NCI-H2107 treated with DMSO at 0.1 percent for 48 hours (cell line): ENCODE data around the gene ZEB2.

ENCODE experiments used
- DNase-seq: peaks from one replicate; lab custom pipeline; 2025; ENCODE audit not compliant: unreplicated experiment; lab: John Stamatoyannopoulos, UW

ZEB2 gene

DNA sequence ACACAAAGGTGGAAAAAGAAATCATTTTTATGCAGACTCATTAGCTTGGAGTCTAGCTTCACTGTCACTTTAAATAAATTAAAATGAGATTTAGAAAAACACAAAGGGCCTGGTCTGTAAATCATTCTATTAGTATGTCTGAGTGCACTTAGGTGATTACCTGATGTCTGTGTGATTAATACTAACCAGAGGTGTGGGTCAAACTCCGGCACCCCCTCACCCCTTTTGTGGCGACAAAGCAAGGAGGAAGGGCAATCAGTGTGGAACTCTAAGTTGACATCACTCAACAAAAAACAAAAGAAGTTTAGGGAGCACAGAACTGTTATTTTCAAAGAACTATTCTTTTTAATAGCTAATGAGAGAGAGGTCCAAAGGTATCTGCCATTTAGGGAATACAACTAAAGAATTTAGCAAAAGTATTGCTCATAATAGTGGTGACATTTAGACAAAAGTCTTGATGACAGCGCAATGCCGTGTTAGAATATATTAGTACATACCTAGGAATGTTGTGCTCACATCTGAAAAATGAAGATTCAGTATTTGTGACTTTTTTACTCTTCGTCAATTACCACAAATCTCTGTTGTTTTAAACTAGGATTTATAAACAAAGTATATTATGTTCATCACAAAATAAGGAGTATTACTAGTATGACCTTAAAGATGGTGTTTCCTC is 66.3 kb downstream of the ZEB2 start:
- no peak for DNase-seq

DNA sequence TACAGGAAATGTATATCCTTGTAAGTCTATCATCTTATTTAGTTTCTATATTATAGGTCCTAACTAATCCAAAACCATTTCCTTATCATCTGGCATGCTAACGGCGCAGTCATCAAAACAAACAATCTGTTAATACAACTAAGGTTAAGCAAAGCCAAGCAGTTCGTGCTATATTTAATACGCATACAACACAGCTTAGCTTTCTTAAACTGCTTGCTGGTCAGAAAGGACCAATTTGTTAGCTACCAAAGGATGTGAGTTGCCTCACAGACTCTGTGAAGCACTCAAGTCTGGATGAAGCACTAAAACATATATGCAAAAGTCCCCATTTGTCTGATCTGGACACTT is 67.0 kb downstream of the ZEB2 start:
- no peak for DNase-seq

DNA sequence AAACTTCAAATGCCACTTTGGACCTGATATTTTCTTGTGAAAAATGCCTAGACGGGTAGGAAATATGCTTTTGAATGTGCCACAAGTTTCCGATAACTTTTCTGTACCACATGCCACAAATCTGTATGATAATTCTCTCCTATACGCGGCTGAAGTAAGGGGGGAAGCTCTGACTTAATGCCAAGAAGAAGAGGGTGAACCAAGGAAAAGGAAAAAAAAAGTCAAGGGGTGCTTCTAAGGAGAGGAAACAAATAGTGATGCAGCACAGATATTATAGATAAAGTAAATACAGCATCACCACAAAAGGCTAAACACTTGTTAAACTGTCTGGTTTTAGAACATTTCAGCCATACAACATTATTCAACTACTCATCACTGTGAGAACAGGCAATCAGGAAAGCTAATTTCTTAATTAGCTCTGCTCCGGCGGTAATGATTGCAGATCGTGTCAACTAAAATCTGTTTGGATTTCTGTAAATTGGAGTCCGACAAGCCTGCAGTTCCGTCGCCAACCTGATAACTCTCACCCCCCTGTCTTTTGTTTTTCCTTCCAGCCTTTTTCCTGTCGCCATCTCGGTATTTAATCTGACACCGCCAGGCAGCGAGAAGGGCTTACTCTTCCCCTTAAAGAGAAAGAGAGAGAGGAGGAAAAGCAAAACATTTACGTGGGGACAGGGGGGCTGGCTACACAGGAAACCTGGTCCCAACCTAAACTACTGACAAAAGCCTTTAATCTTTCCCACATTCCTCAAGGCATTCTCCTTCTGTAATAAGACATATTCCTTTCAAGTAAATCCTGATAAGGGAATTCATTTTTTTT is 67.5 kb downstream of the ZEB2 start:
- DNase-seq = peak; percentile 49

DNA sequence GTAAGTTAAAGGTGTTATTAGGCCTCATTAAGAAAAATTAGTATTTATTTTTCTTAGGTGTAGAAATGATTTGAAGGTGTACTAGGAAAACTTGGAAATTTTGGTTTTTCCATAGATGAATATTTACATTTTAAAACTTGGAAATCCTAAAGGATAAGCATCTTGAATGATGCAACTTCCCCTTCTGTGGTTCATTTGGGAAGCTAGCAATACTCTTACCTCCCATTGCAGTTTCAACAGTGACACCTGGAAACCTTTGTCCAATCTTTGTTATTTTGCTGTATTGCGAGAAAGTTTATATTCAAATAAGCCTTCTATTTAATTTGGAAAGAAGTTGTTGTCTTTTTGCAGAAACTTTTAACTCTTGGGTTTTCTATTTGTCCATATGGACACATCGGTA is 68.5 kb downstream of the ZEB2 start:
- DNase-seq = no peak

DNA sequence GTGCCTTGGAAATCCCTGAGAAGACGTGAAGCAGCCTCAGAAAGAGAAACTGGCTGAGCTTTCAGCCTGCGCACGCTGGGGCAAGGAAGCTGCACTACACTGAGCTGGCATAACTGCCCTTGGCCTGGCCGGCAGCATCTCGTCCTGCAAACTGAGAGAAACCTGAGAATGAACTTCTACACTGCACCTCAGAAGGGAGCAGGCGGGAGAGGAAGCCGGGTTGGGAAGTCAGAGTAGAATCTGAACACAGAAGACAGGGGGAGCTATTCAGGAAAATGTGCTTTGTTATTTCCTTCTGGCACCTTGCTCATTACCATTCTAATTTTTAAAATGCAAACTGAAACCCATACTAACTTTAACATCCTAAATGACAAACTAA is 70.9 kb downstream of the ZEB2 start:
- DNase-seq = peak; percentile 83

DNA sequence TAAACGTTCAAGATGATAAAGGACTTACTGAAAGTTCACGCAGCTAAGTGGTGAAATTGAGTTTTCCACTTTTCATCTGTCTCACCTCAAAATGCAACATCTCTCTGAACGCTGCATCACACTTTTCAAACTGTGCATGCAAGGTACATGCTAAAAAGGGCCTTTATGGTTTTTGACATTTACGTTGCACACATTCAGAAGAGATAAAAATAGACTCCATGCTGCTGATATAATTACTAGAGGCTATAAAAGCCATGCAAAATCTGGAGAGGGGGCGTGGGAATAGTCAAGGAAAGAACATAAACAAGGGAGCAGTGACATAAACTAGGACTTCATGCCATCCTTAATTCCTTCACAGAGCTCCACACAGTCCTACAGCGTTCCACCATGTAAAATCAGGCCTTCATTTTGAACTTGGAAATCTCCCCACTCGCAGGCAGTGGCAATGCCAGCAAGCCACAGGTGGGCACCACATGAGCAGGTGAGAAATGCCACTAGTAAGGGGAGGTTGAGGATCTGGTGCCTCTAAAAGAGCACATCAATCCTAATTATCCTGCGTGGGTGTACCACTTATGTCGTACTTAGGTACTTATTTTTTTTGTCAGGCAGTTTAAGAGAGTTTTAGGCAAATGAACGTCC is 71.4 kb downstream of the ZEB2 start:
- peak; percentile 83 for DNase-seq

DNA sequence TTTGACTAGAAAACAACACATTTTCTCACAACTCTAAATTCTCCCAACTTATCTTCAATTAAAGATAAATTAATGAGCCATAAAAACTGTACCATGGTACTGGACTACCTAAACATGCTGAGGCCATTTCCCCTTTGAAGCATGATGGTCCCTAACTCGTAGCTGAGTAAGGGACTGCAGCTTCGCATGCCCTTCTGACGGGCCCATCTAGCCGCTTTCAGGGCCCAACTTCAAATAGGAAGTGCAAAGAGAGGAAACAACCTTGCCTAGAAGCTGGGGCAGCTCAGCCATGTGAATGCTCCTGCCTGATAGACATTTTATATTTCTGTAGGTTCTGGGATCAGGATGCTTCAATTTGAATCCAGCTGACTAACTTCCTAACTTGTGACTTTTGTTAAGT is 72.4 kb downstream of the ZEB2 start:
- DNase-seq = no peak

DNA sequence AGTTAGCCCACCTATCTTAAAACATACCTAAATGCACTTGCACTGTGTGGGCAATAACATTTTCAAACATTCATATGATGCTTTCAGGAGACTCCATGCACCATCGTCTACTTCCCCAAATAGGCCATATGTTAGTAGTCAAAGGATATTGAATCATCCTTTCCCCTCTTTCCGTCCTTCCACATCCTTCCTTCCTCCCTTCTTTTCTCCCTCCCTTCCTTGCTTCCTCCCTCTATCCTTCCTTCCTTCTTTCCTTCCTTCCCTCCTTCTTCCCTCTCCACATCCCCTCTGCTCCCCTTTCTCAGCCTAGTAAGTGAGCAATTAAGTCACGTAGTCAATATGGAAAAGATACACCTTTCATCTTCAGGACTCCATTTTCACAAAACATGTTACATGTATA is 73.8 kb downstream of the ZEB2 start:
- DNase-seq = no peak

DNA sequence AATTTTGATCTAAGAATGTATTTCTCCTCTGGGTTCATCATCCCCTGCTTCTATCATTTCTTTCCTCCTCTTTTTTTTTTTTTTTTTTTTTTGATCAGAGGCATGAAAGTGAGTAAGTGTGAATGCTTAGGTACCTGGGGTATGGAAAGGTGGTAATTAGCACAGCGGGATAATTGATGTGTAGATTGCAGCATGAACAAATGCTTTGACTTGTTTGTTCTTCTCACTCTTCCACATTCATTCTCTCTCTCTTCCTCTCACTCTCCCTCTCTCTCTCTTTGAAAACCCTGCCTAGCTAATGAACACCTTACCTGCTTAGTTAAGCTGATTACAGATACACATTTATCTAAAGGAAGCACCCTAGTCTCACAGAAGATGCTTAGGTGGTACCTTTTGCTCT is 74.7 kb downstream of the ZEB2 start:
- no peak for DNase-seq

DNA sequence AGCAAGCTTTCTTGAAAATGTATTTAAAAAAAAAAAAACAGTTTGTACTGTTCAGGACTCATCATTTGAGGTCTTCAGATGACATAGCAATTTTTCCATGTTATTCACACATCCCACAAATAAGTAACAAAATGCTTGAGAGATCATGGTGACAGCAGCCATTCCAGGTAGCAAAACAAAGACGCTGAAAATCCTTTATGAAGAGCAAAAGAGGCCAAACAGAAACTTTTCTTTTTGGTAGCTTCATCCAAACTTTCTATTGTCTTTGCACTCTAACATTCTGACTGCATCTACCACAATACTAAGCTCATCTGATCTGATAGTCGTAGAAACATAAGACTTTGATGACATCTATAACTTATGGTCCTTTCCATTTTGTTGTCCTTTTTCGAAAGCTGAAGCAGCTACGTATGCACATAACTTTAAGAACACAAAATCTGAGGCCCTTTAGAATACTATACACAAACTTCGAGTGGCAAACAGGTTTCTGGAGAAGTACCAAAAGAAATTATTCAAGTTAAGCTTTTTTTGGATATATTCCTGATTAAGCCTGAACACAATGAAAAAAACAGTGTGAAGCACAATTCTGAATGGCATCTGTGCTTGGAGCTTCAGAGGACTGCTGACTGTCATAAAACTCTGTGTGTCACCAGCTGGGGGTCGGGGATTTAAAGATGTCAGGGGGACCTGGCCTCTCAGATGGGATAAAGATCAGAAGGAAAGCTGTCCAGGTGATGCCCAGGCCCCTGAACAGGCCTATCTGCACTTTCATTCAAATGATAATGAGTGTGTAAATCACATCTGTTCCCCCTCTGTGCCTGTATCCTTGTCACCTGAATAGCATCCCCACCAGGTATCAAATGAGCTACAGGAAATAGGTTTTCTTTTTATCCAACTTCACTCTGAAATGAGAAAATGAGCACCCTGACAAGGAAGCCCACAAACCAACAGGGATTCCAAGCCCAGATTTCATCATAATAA is 75.8 kb downstream of the ZEB2 start:
- DNase-seq = no peak

DNA sequence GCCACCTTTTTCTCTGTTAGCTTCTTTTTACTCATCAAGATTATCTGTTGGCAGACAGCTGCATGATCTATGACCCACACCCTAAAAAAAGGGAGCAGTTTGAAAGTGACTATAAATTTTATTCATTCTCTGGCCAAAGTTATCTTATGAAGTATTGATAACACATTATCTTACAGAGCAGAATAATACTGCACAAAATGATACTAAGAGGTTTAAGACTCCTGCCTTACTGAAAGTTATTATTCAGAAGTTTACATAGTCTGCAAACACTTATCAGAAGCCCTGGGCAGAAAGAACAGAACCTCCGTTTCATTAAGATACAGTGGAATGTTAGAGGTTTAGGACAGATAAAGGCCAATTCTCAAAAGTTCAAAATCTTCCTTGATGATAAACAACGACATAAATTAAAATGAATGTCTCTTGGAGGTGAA is 78.2 kb downstream of the ZEB2 start:
- no peak for DNase-seq

DNA sequence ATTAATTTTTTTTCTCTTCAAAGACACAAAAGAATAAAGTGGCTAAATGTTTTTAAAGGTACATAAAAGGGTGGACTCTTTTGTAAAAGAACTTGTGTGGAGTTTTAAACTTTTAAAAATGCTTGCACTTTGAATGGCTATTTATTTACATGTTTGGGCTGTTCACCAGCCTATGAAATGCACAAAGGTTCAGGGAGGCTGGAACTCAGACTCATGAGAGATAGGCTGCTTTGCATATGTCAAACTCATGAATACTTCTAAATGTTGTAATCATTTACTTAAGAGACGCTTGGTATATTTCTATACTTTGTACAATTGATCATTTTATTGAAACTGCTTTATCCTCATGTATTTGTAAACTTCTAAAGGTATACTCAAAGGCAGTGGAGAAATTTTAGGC is 79.9 kb downstream of the ZEB2 start:
- no peak for DNase-seq

DNA sequence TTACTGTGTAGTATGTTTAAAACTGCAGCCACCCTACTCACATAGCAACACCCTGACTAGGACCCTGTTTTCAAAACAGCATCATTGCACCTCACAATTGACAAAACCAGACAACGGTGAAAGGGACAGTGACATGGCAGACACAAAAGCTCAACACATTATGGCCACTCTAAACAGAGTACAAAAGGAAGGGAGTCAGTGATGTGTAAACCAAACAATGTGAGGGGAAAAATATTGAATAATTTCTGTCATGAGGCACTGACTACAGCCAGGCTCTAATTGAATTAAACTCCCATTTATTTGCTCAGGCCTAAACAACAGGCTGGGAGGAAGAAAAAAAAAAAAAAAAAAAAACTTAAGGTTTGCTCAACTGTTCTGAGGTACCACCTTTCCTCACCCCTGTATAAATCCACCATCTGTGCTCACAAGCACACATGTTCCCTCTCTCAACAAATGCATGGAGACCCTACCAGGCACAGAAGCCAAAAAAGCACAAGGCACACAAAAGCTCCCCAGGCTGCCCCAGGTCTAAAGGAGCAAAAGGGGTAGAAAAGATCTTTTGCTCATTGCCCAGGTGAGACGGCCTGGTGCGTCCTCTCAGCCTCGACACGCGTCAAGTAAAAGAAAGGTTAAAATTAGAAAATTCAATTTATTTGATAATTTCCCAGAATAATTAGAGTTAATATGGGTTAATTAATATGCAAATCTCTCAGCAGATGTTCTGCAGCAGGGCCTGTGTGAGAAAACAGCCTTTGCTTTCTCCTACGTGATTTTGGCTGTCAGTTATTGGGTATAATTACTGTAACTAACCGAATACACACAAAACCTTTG is 80.9 kb downstream of the ZEB2 start:
- DNase-seq = peak; percentile 54

DNA sequence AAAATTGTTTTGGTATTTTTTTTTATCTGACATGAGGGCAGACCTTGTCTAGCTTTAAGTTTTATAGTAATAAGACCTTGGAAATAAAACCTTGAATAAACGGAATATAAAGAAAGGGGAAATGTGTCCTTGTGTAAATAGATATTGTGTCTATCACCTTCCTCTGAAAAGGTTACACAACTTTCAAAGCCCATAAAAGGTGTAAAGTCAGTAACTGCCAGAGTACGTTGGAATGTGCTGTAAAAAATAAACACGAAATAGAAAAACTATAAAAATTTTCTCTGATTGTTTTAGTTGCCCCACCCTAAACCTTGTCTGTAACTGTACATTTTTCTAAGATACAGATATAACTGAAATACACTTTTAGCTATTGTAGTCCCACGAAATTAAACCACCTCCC is 82.3 kb downstream of the ZEB2 start:
- no peak for DNase-seq

DNA sequence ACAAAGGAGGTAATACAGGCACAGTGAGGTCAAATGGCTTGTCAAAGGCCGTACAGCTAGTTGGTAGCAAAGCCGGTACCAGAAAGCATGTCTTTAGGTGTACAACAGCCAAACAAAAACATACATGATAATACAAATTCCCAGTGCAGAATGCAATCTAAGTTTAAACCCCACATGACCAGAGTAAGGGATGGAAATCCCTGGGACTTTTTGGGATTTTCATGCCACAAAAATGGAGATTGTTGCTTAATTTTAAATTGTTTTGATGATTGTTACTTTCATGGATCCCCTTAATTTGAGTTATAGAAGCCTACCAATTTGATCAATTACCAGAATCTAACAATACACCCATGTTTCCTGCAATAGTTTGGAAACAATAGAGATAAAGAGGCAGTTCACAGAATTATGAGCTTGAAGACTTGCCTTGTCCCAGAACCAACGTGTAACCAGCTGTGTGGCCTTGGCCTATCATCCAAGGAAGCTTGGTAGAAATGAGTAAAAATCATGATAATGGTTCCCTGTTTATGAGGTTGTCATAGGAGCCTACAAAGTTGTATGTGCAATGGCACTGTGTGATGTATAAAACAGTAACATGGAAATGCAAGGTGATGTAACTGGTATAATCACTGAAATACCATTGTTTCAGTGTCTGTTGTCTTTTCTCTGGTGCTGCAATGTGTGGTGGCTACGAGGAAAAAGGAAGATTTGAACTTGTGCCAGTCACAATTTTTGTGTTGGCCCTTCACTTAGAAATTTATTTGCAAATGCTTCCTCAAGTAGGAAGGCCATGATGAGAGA is 85.3 kb downstream of the ZEB2 start:
- no peak for DNase-seq

DNA sequence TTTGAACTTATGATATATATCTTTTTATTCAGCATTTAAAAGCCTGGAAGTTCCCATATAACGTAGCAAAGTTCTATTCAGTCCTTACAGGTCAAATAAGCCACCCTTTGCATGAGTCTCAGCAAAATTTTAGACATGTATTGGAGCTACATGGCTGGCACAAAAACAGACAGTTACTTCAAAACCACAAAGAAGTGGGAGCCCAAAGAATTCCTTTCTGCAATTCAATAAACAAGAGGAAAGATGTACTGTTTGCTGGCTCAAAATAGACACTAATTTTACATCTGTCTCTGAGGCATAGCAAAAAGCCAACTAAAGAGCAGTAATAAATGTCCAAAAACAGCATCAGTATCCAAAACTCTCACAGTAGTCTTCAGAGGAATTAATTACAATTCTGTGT is 87.0 kb downstream of the ZEB2 start:
- no peak for DNase-seq

DNA sequence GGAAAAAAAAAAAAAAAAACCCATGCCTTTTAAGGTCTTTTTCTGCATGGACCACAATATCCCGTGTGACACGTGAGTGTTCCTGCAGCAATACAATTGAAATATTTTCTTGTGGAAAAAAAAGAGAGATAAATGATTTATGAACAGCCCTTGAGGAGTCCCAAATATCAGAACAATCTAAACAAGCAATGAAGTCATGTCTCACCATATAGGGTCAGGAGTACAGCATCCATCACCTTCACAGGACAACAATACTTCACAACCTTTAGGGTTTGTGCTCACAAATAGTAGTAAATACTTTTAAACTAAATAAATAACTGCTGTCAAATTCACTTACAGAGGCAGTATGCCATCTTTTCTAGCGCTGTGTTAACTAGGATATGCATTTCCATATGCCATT is 87.9 kb downstream of the ZEB2 start:
- no peak for DNase-seq

DNA sequence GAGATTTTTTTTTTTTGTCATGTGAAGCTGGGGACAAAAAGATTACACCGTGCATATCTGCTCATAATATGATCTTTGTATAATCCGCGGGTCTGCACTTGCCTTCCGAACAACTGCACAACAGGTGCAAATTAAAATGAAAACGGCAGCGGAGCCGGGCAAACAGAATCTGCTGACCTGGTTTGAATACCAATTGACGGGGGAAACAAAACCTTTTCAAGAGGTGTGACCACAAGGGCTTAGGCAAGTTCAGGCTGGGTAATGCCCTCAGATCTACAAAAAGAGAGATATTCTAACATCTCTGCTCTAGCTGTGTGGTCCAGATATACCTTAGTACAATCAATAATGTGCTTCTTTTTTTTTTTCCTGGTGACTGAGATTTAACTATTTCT is 88.5 kb downstream of the ZEB2 start:
- DNase-seq = peak; percentile 77

DNA sequence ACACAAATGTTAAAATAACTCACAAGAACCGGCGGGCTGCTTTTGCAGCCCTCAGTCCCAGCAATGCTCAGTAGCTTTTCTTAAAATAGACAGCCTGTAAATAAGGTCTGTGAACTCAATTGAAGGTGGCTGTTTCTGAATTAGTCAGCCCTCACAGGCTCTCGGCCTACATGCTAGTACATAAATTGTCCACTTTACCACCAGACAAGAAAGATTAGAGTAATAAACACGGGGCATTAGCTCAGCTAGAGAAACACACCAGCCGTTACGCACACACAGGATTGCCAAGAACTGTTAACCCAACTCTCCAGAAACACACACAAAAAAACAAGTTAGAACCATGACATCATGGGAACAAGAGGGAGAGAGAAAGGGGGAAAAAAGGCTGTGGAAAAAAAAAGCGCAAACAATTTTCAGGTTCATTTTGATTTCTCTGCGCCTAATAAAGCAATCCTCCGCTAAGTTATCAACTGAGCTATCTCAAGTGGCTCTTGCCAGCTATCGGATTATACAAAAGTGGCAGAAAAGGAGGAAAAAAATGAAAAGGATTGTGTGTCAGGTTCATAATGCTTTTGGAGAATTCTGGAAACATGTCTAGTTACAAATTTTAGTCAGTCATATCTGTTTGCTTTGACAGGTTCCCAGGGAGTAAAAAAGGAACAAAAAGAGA is 89.1 kb downstream of the ZEB2 start:
- peak; percentile 61 for DNase-seq
